ENCODE results near the gene TMEM79.

The TMEM79 gene

GRCh38 chr1:156284112-156284511, at the start of gene TMEM79:
Gene TMEM79 (plus strand): TSS chr1:156284325. CDS start chr1:156285227, 902 bp downstream.
- DNase-seq (ENCODE audit: low read depth in 2 of 2): no peak

GRCh38 chr1:156236164-156236563, 48.0 kb upstream of the TMEM79 start:
- no peak for DNase-seq (ENCODE audit: low read depth in 2 of 2)

- DNase-seq (ENCODE audit: low read depth in 2 of 2): no peak
Measured at GRCh38 chr1:156238248-156238647, 45.9 kb upstream of the TMEM79 start.

GRCh38 chr1:156241311-156241811, 42.8 kb upstream of the TMEM79 start:
- no peak for DNase-seq (ENCODE audit: low read depth in 2 of 2)

- no peak for DNase-seq (ENCODE audit: low read depth in 2 of 2)
Measured at GRCh38 chr1:156241926-156242325, 42.2 kb upstream of the TMEM79 start, which contains the start of gene BGLAP. Gene BGLAP (plus strand): TSS chr1:156242184. CDS start chr1:156242232, 48 bp downstream.

GRCh38 chr1:156242738-156243137, 41.4 kb upstream of the TMEM79 start:
- no peak for DNase-seq (ENCODE audit: low read depth in 2 of 2)

GRCh38 chr1:156244126-156244525, 40.0 kb upstream of the TMEM79 start:
- DNase-seq (ENCODE audit: low read depth in 2 of 2): no peak

GRCh38 chr1:156244712-156245111, 39.4 kb upstream of the TMEM79 start:
- DNase-seq (ENCODE audit: low read depth in 2 of 2): no peak

- no peak for DNase-seq (ENCODE audit: low read depth in 2 of 2)
Measured at GRCh38 chr1:156245451-156246232, 38.5 kb upstream of the TMEM79 start.

- DNase-seq (ENCODE audit: low read depth in 2 of 2): no peak
Measured at GRCh38 chr1:156246241-156246780, 37.8 kb upstream of the TMEM79 start.

GRCh38 chr1:156246781-156247459, 37.2 kb upstream of the TMEM79 start:
- DNase-seq (ENCODE audit: low read depth in 2 of 2): no peak

GRCh38 chr1:156247460-156248322, 36.4 kb upstream of the TMEM79 start, which contains the start of gene PAQR6:
Gene PAQR6 (minus strand): TSS chr1:156248056. CDS start chr1:156246731, 1,325 bp downstream.
- no peak for DNase-seq (ENCODE audit: low read depth in 2 of 2)

GRCh38 chr1:156248323-156248683, 35.8 kb upstream of the TMEM79 start:
- DNase-seq (ENCODE audit: low read depth in 2 of 2): no peak

GRCh38 chr1:156249593-156249992, 34.5 kb upstream of the TMEM79 start:
- DNase-seq (ENCODE audit: low read depth in 2 of 2): no peak

- DNase-seq (ENCODE audit: low read depth in 2 of 2): no peak
Measured at GRCh38 chr1:156251527-156251926, 32.6 kb upstream of the TMEM79 start.

- no peak for DNase-seq (ENCODE audit: low read depth in 2 of 2)
Measured at GRCh38 chr1:156253634-156254033, 30.5 kb upstream of the TMEM79 start.

- DNase-seq (ENCODE audit: low read depth in 2 of 2): no peak
Measured at GRCh38 chr1:156257711-156258110, 26.4 kb upstream of the TMEM79 start.

GRCh38 chr1:156258859-156259258, 25.3 kb upstream of the TMEM79 start:
- no peak for DNase-seq (ENCODE audit: low read depth in 2 of 2)

GRCh38 chr1:156259805-156260204, 24.3 kb upstream of the TMEM79 start:
- DNase-seq (ENCODE audit: low read depth in 2 of 2): no peak

- DNase-seq (ENCODE audit: low read depth in 2 of 2): no peak
Measured at GRCh38 chr1:156260896-156261295, 23.2 kb upstream of the TMEM79 start.

GRCh38 chr1:156262461-156263287, 21.5 kb upstream of the TMEM79 start:
- peak; percentile 35 to 37 for DNase-seq (ENCODE audit: low read depth in 2 of 2)

Measured in fibroblast of skin of left quadriceps (primary cell).